ENCODE data around the gene REG3A. TPM values are rescaled to one million over a fixed set of nuclear protein-coding genes. Genes with fewer than 3 reads are reported as not detected.

REG3A gene
- total and polyA plus RNA-seq, 2 of the 13 experiments (the other 11 are each of a cell fraction or from before 2014, with no cell fraction given): 0.13 TPM; not detected in 1

DNA sequence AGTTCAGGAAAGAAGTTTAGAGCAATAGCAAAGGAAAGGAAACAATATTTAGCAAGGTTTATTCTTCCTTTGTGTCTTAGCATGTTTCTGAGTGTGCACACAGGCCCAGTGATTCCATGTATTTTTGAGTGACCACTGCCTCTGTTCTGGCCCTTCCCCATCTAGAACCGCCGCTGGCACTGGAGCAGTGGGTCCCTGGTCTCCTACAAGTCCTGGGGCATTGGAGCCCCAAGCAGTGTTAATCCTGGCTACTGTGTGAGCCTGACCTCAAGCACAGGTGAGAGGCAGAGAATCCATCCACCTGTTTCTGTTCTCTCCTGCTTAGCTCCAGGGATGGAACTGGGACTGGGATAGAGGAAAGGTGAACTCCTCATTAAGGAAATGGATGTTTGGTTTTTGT is 36.9 kb downstream of the REG3A start (continued):
- TF ChIP-seq, protein P1, sequence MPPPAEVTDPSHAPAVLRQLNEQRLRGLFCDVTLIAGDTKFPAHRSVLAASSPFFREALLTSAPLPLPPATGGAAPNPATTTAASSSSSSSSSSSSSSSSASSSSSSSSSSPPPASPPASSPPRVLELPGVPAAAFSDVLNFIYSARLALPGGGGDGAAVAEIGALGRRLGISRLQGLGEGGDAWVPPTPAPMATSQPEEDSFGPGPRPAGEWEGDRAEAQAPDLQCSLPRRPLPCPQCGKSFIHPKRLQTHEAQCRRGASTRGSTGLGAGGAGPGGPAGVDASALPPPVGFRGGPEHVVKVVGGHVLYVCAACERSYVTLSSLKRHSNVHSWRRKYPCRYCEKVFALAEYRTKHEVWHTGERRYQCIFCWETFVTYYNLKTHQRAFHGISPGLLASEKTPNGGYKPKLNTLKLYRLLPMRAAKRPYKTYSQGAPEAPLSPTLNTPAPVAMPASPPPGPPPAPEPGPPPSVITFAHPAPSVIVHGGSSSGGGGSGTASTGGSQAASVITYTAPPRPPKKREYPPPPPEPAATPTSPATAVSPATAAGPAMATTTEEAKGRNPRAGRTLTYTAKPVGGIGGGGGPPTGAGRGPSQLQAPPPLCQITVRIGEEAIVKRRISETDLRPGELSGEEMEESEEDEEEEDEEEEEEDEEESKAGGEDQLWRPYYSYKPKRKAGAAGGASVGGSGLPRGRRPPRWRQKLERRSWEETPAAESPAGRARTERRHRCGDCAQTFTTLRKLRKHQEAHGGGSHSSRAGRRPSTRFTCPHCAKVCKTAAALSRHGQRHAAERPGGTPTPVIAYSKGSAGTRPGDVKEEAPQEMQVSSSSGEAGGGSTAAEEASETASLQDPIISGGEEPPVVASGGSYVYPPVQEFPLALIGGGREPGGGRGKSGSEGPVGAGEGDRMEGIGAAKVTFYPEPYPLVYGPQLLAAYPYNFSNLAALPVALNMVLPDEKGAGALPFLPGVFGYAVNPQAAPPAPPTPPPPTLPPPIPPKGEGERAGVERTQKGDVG (CRISPR knock-in tag; IDR thresholded peaks at IDR 0.05; ENCODE audit: borderline replicate concordance): no peak

- DNase-seq (ENCODE audit: low spot score): no peak
- 33% methylated on average over 6 of the region's 6 CpGs for WGBS (ENCODE audit: low lambda C conversion rate)
- no peak within 1 kb of the TSS for H3K4me2 ChIP-seq (ENCODE audit: low read depth, low read length)
- no peak within 1 kb of the TSS for H3K27ac ChIP-seq (ENCODE audit: extremely low read length, insufficient read depth, low read length)
- H3K79me2 ChIP-seq (ENCODE audit: insufficient read depth, low read length): no peaks in the 10 kb centered on the region
- in situ Hi-C loops (cut with HindIII; ENCODE audit: extremely low pct_ligation_motif_present, low pct_unique_long_range_greater_than_20kb) (no loop called here), intact Hi-C loops (cut with micrococcal nuclease; ENCODE audit: unreplicated experiment) (no loop called here)
- BruUV-seq (replicated peaks): no TSS peak
- CTCF ChIA-PET (ENCODE audit: low intra/inter-chr PET ratio, low total read pairs): no interaction called here
- no peak for FAIRE-seq
- no peak within 1 kb of the TSS for H3K4me3 ChIP-seq (replicated peaks in 1 of 3; ENCODE audit: insufficient read depth in 1 of 3, low read depth in 2 of 3, low read length in 3 of 3)
- H3K9me3 ChIP-seq (ENCODE audit: low read length): no peaks in the 10 kb centered on the region
- H3K27me3 ChIP-seq (ENCODE audit: control insufficient read depth in 1 of 2, insufficient read depth in 2 of 2, low read length in 2 of 2): no peaks in the 10 kb centered on the region
- no peak for ATAC-seq
- no peak within 1 kb of the TSS for H3K9ac ChIP-seq (ENCODE audit: insufficient read depth, low read depth, low read length)
- H2AFZ ChIP-seq (ENCODE audit: low read length): no peak within 1 kb of the TSS
- H3K4me1 ChIP-seq (ENCODE audit: insufficient read depth, low read length): no peaks in the 10 kb centered on the region
- H3K36me3 ChIP-seq (replicated peaks in 1 of 2; ENCODE audit: control insufficient read depth in 1 of 2, insufficient read depth in 2 of 2, low read length in 2 of 2): no peaks in the 10 kb centered on the region
- POLR2A ChIA-PET: no interaction called here
- H4K20me1 ChIP-seq (ENCODE audit: insufficient read depth, low read length): no peaks in the 10 kb centered on the region
- TF ChIP-seq CC2D1A (CRISPR knock-in tag; IDR thresholded peaks at IDR 0.05): no peak
- no peak for TF ChIP-seq ZMYM3 (CRISPR knock-in tag; IDR thresholded peaks at IDR 0.05)
- TF ChIP-seq ZNF280B (CRISPR knock-in tag; IDR thresholded peaks at IDR 0.05; ENCODE audit: borderline replicate concordance): no peak
- no peak for TF ChIP-seq RXRA (CRISPR knock-in tag; IDR thresholded peaks at IDR 0.05)
- TF ChIP-seq MIXL1 (CRISPR knock-in tag; IDR thresholded peaks at IDR 0.05): no peak
- TF ChIP-seq TCF12 (IDR thresholded peaks at IDR 0.05): no peak
- TF ChIP-seq TCF12 (CRISPR knock-in tag; IDR thresholded peaks at IDR 0.05): no peak
Measured at GRCh38 chr2:79120194-79120713, 39.3 kb downstream of the REG3A start, which contains the start of gene REG1A. TSS of gene REG1A (plus strand) at chr2:79120488. CDS start at chr2:79120862, 374 bp downstream.

All from HepG2 (cell line).